NT2/D1 (cell line): Measurements from ENCODE around the gene ZIM2.

Source experiments
- SUZ12 ChIP-seq: IDR thresholded peaks from 2 replicates; pipeline ENCODE4 v1.6.1; 2011; ENCODE audit not compliant: insufficient read length, insufficient read depth; ENCODE audit errors: extremely low read depth
- YY1 ChIP-seq: IDR thresholded peaks from 2 replicates; pipeline ENCODE4 v1.6.1; 2011; ENCODE audit not compliant: insufficient read length, insufficient read depth
- ZNF274 ChIP-seq: IDR thresholded peaks from 2 replicates; pipeline ENCODE4 v1.6.1; 2011; ENCODE audit warnings: mild to moderate bottlenecking, low read depth, low read length

- TF ChIP-seq YY1 (no peak), ZNF274 (no peak), SUZ12 (no peak)
These were observed 7.6 kb upstream of the ZIM2 start for GRCh38 chr19:56848166-56848565.
